Stimulated activated naive CD8-positive, alpha-beta T cell treated with anti-CD3 and anti-CD28 coated beads, Interleukin-15, Interleukin-2, amounts not matched to agents 100 ng/mL and 50 ng/mL, for 24 hours (primary cell): ENCODE measurements around the gene MTRFR.

ENCODE experiments used
- H3K27ac Mint-ChIP-seq: one replicate; pipeline ENCODE4 v1.8.0; 2021; ENCODE audit warnings: mild to moderate bottlenecking, mixed read lengths
- H3K27me3 Mint-ChIP-seq: one replicate; pipeline ENCODE4 v1.8.0; 2021; ENCODE audit warnings: mixed read lengths
- H3K36me3 Mint-ChIP-seq: one replicate; pipeline ENCODE4 v1.8.0; 2021; ENCODE audit warnings: low read depth, mixed read lengths
- H3K4me1 Mint-ChIP-seq: one replicate; pipeline ENCODE4 v1.8.0; 2021; ENCODE audit warnings: low read depth, mixed read lengths
- H3K4me3 Mint-ChIP-seq: one replicate; pipeline ENCODE4 v1.8.0; 2021; ENCODE audit warnings: mild to moderate bottlenecking, mixed read lengths
- H3K9me3 Mint-ChIP-seq: one replicate; pipeline ENCODE4 v1.8.0; 2021; ENCODE audit warnings: mixed read lengths

MTRFR gene

GRCh38 chr12:123273166-123273565 is 39.9 kb downstream of the MTRFR start:
- no peaks in the 10 kb centered on the region for H3K27me3 Mint-ChIP-seq
- H3K27ac Mint-ChIP-seq: no peak overlapping the region
- H3K9me3 Mint-ChIP-seq: no peaks in the 10 kb centered on the region
- H3K36me3 Mint-ChIP-seq: no peaks in the 10 kb centered on the region
- H3K4me1 Mint-ChIP-seq: peaks cover 27% of the 10 kb centered on the region
- H3K4me3 Mint-ChIP-seq: peak overlapping the region; percentile 26

GRCh38 chr12:123278101-123278627 is 44.9 kb downstream of the MTRFR start:
- Mint-ChIP-seq H3K36me3 (no peaks in the 10 kb centered on the region), H3K9me3 (no peaks in the 10 kb centered on the region), H3K27me3 (no peaks in the 10 kb centered on the region), H3K27ac (peak overlapping the region; percentile 49), H3K4me3 (no peak overlapping the region), H3K4me1 (peaks cover 8% of the 10 kb centered on the region)

GRCh38 chr12:123280971-123281370 is 47.7 kb downstream of the MTRFR start:
- no peak overlapping the region for H3K4me3 Mint-ChIP-seq
- no peaks in the 10 kb centered on the region for H3K9me3 Mint-ChIP-seq
- no peaks in the 10 kb centered on the region for H3K36me3 Mint-ChIP-seq
- H3K27ac Mint-ChIP-seq: no peak overlapping the region
- peaks cover 8% of the 10 kb centered on the region for H3K4me1 Mint-ChIP-seq
- no peaks in the 10 kb centered on the region for H3K27me3 Mint-ChIP-seq

- H3K9me3 Mint-ChIP-seq: no peaks in the 10 kb centered on the region
- no peak overlapping the region for H3K27ac Mint-ChIP-seq
- H3K36me3 Mint-ChIP-seq: no peaks in the 10 kb centered on the region
- H3K27me3 Mint-ChIP-seq: no peaks in the 10 kb centered on the region
- H3K4me1 Mint-ChIP-seq: peaks cover 8% of the 10 kb centered on the region
- no peak overlapping the region for H3K4me3 Mint-ChIP-seq
These were observed 48.9 kb downstream of the MTRFR start for GRCh38 chr12:123282111-123282510.

- Mint-ChIP-seq H3K4me1 (peaks cover 1% of the 10 kb centered on the region), H3K4me3 (no peak overlapping the region), H3K27ac (no peak overlapping the region), H3K9me3 (no peaks in the 10 kb centered on the region), H3K36me3 (no peaks in the 10 kb centered on the region), H3K27me3 (no peaks in the 10 kb centered on the region)
These were observed 50.2 kb downstream of the MTRFR start for GRCh38 chr12:123283461-123283860.

GRCh38 chr12:123284669-123285068 is 51.4 kb downstream of the MTRFR start:
- no peak overlapping the region for H3K27ac Mint-ChIP-seq
- H3K9me3 Mint-ChIP-seq: no peaks in the 10 kb centered on the region
- H3K4me3 Mint-ChIP-seq: no peak overlapping the region
- no peaks in the 10 kb centered on the region for H3K4me1 Mint-ChIP-seq
- H3K36me3 Mint-ChIP-seq: peaks cover 3% of the 10 kb centered on the region
- no peaks in the 10 kb centered on the region for H3K27me3 Mint-ChIP-seq

- no peak overlapping the region for H3K4me3 Mint-ChIP-seq
- H3K27ac Mint-ChIP-seq: no peak overlapping the region
- H3K4me1 Mint-ChIP-seq: no peaks in the 10 kb centered on the region
- H3K9me3 Mint-ChIP-seq: no peaks in the 10 kb centered on the region
- no peaks in the 10 kb centered on the region for H3K27me3 Mint-ChIP-seq
- H3K36me3 Mint-ChIP-seq: peaks cover 14% of the 10 kb centered on the region
These were observed 53.6 kb downstream of the MTRFR start for GRCh38 chr12:123286652-123287373.

GRCh38 chr12:123288751-123289346 is 55.6 kb downstream of the MTRFR start:
- H3K27me3 Mint-ChIP-seq: no peaks in the 10 kb centered on the region
- no peaks in the 10 kb centered on the region for H3K4me1 Mint-ChIP-seq
- no peak overlapping the region for H3K4me3 Mint-ChIP-seq
- H3K36me3 Mint-ChIP-seq: peaks cover 23% of the 10 kb centered on the region
- no peaks in the 10 kb centered on the region for H3K9me3 Mint-ChIP-seq
- H3K27ac Mint-ChIP-seq: no peak overlapping the region

GRCh38 chr12:123289911-123290310 is 56.7 kb downstream of the MTRFR start:
- Mint-ChIP-seq H3K27me3 (no peaks in the 10 kb centered on the region), H3K36me3 (peaks cover 33% of the 10 kb centered on the region), H3K4me3 (no peak overlapping the region), H3K9me3 (no peaks in the 10 kb centered on the region), H3K4me1 (no peaks in the 10 kb centered on the region), H3K27ac (no peak overlapping the region)

GRCh38 chr12:123293178-123293760 is 60.0 kb downstream of the MTRFR start:
- Mint-ChIP-seq H3K4me3 (no peak overlapping the region), H3K36me3 (peaks cover 49% of the 10 kb centered on the region), H3K27ac (no peak overlapping the region), H3K9me3 (no peaks in the 10 kb centered on the region), H3K27me3 (no peaks in the 10 kb centered on the region), H3K4me1 (no peaks in the 10 kb centered on the region)

- Mint-ChIP-seq H3K4me1 (no peaks in the 10 kb centered on the region), H3K27ac (no peak overlapping the region), H3K4me3 (no peak overlapping the region), H3K36me3 (peaks cover 71% of the 10 kb centered on the region), H3K9me3 (no peaks in the 10 kb centered on the region), H3K27me3 (no peaks in the 10 kb centered on the region)
These were observed 71.9 kb downstream of the MTRFR start for GRCh38 chr12:123305136-123305535.

- Mint-ChIP-seq H3K27me3 (no peaks in the 10 kb centered on the region), H3K36me3 (peaks cover 75% of the 10 kb centered on the region), H3K4me3 (no peak overlapping the region), H3K4me1 (no peaks in the 10 kb centered on the region), H3K27ac (no peak overlapping the region), H3K9me3 (no peaks in the 10 kb centered on the region)
These were observed 73.0 kb downstream of the MTRFR start for GRCh38 chr12:123306200-123306599.
